ENCODE data around the gene ADCY5. TPM values are rescaled to one million over a fixed set of nuclear protein-coding genes. Genes with fewer than 3 reads are reported as not detected.

The ADCY5 gene
- total RNA-seq, 1 donor from 2014 or later = 29.8 TPM

GRCh38 chr3:123431007-123431657, 17.8 kb downstream of the ADCY5 start:
- no peak for DNase-seq (ENCODE audit: low spot score in 2 of 2)
- no peak for FAIRE-seq

- FAIRE-seq = no peak
- DNase-seq (ENCODE audit: low spot score in 2 of 2) = no peak
Measured at GRCh38 chr3:123430266-123430665, 18.6 kb downstream of the ADCY5 start.

- FAIRE-seq (no peak), DNase-seq (ENCODE audit: low spot score in 2 of 2) (no peak)
Measured at GRCh38 chr3:123429362-123430125, 19.3 kb downstream of the ADCY5 start.

GRCh38 chr3:123424999-123425712, 23.7 kb downstream of the ADCY5 start:
- DNase-seq (ENCODE audit: low spot score in 2 of 2) (no peak), FAIRE-seq (no peak)

GRCh38 chr3:123424321-123424998, 24.4 kb downstream of the ADCY5 start:
- no peak for DNase-seq (ENCODE audit: low spot score in 2 of 2)
- FAIRE-seq = no peak

GRCh38 chr3:123423806-123424205, 25.1 kb downstream of the ADCY5 start:
- FAIRE-seq (no peak), DNase-seq (ENCODE audit: low spot score in 2 of 2) (no peak)

GRCh38 chr3:123423031-123423430, 25.9 kb downstream of the ADCY5 start:
- DNase-seq (ENCODE audit: low spot score in 2 of 2) (no peak), FAIRE-seq (no peak)

GRCh38 chr3:123422457-123422856, 26.4 kb downstream of the ADCY5 start:
- DNase-seq (ENCODE audit: low spot score in 2 of 2) = no peak

GRCh38 chr3:123421353-123422174, 27.3 kb downstream of the ADCY5 start:
- no peak for DNase-seq (ENCODE audit: low spot score in 2 of 2)

More at GRCh38 chr3:123422457-123422856, 26.4 kb downstream of the ADCY5 start:
- no peak for FAIRE-seq

GRCh38 chr3:123420416-123420968, 28.4 kb downstream of the ADCY5 start:
- FAIRE-seq = no peak
- no peak for DNase-seq (ENCODE audit: low spot score in 2 of 2)

More at GRCh38 chr3:123421353-123422174, 27.3 kb downstream of the ADCY5 start:
- FAIRE-seq = no peak

- FAIRE-seq (no peak), DNase-seq (ENCODE audit: low spot score in 2 of 2) (peak in 1 of 2 donors; percentile 58)
Measured at GRCh38 chr3:123419850-123420297, 29.0 kb downstream of the ADCY5 start.

- no peak for FAIRE-seq
- no peak for DNase-seq (ENCODE audit: low spot score in 2 of 2)
Measured at GRCh38 chr3:123419181-123419849, 29.6 kb downstream of the ADCY5 start.

- DNase-seq (ENCODE audit: low spot score in 2 of 2) (no peak), FAIRE-seq (no peak)
Measured at GRCh38 chr3:123416647-123417046, 32.2 kb downstream of the ADCY5 start.

- FAIRE-seq (no peak), DNase-seq (ENCODE audit: low spot score in 2 of 2) (no peak)
Measured at GRCh38 chr3:123416173-123416572, 32.7 kb downstream of the ADCY5 start.

GRCh38 chr3:123414973-123415775, 33.7 kb downstream of the ADCY5 start:
- no peak for FAIRE-seq

GRCh38 chr3:123412811-123413604, 35.9 kb downstream of the ADCY5 start:
- DNase-seq (ENCODE audit: low spot score in 2 of 2) (no peak), FAIRE-seq (no peak)

More at GRCh38 chr3:123414973-123415775, 33.7 kb downstream of the ADCY5 start:
- no peak for DNase-seq (ENCODE audit: low spot score in 2 of 2)

- no peak for FAIRE-seq
- no peak for DNase-seq (ENCODE audit: low spot score in 2 of 2)
Measured at GRCh38 chr3:123412076-123412475, 36.8 kb downstream of the ADCY5 start.

Data from frontal cortex (tissue), 4 donors.